ENCODE measurements around the gene EIPR1. TPM values are rescaled to one million over a fixed set of nuclear protein-coding genes. Genes with fewer than 3 reads are reported as not detected.

Gene EIPR1
- total and polyA plus RNA-seq, 2 donors (not counting 3 experiments of a cell fraction or from before 2014, with no cell fraction given), result 30.8 to 57.3 TPM

- H3K27me3 ChIP-seq (ENCODE audit: control insufficient read depth in 2 of 2, insufficient read depth in 2 of 2, low read length in 2 of 2), result no peaks in the 10 kb centered on the region
- no peak overlapping the region for H3K4me2 ChIP-seq (ENCODE audit: insufficient read depth, low read length)
- ChIA-PET CTCF (no interaction called here), POLR2A (no interaction called here)
- TF ChIP-seq MYC (IDR thresholded peaks at IDR 0.05; ENCODE audit: low read depth, low read length) (no peak), FOS (IDR thresholded peaks at IDR 0.05; ENCODE audit: borderline replicate concordance, insufficient read depth, low read length) (no peak), POLR2A (IDR thresholded peaks at IDR 0.05; ENCODE audit: low read depth, low read length) (no peak)
- DNase-seq (ENCODE audit: low read depth, low spot score) (no peak), FAIRE-seq (no peak)
- H3K36me3 ChIP-seq (ENCODE audit: control insufficient read depth in 2 of 2, extremely low read depth in 1 of 2, insufficient read depth in 2 of 2, low read length in 2 of 2), result peaks cover 0 to 3% of the 10 kb centered on the region in 2 experiments
- dilution Hi-C loops (cut with MboI; ENCODE audit: extremely low pct_ligation_motif_present, low sequenced_read_pairs), result no loop called here
- no peak overlapping the region for H3K4me3 ChIP-seq (replicated peaks in 1 of 3; ENCODE audit: insufficient read depth in 1 of 3, low read depth in 1 of 3, low read length in 3 of 3)
- H2AFZ ChIP-seq (ENCODE audit: low read depth, low read length), result no peak overlapping the region
- peaks cover under 1% of the 10 kb centered on the region for H3K79me2 ChIP-seq (ENCODE audit: control insufficient read depth, insufficient read depth, low read length)
- H3K4me1 ChIP-seq (ENCODE audit: control insufficient read depth, extremely low read depth, insufficient read depth, low read length), result no peaks in the 10 kb centered on the region
- no peaks in the 10 kb centered on the region for H4K20me1 ChIP-seq (replicated peaks; ENCODE audit: control insufficient read depth, extremely low read depth, insufficient read depth, low read length)
- H3K9me1 ChIP-seq (replicated peaks; ENCODE audit: control insufficient read depth, extremely low read depth, insufficient read depth, low read length), result no peaks in the 10 kb centered on the region
- intact Hi-C loops (cut with micrococcal nuclease), result no loop called here
- H3K9ac ChIP-seq (replicated peaks; ENCODE audit: extremely low read depth, insufficient read depth, low read length), result no peak overlapping the region
- BruUV-seq (replicated peaks), result no TSS peak
- no peak overlapping the region for H3K27ac ChIP-seq (ENCODE audit: insufficient read depth, low read depth, low read length)
- H3K9me3 ChIP-seq (replicated peaks; ENCODE audit: control insufficient read depth, insufficient read depth, low read length), result no peaks in the 10 kb centered on the region
Measured at GRCh38 chr2:3411103-3411502, 33.5 kb upstream of the EIPR1 start.

GRCh38 chr2:3409627-3410170 lies 32.1 kb upstream of the EIPR1 start:
- TF ChIP-seq MYC (IDR thresholded peaks at IDR 0.05; ENCODE audit: low read depth, low read length) (no peak), FOS (IDR thresholded peaks at IDR 0.05; ENCODE audit: borderline replicate concordance, insufficient read depth, low read length) (no peak), GATA2 (IDR thresholded peaks at IDR 0.05; ENCODE audit: insufficient read depth, insufficient read length, low read depth, low read length) (no peak), POLR2A (IDR thresholded peaks at IDR 0.05; ENCODE audit: low read depth, low read length) (no peak), CTCF (IDR thresholded peaks at IDR 0.05; ENCODE audit: extremely low read depth in 1 of 2, insufficient read depth in 1 of 2, low read depth in 1 of 2, low read length in 2 of 2) (no peak), EZH2 (IDR thresholded peaks at IDR 0.05; ENCODE audit: borderline replicate concordance, low read depth, low read length, severe bottlenecking) (no peak), MAX (IDR thresholded peaks at IDR 0.05; ENCODE audit: insufficient read depth, insufficient read length) (no peak), JUN (IDR thresholded peaks at IDR 0.05; ENCODE audit: borderline replicate concordance, insufficient read depth, insufficient read length, low read depth) (no peak), POLR2AphosphoS5 (IDR thresholded peaks at IDR 0.05; ENCODE audit: insufficient read depth, low read depth, low read length) (no peak)
- Histone ChIP-seq H3K9me3 (replicated peaks; ENCODE audit: control insufficient read depth, insufficient read depth, low read length) (no peaks in the 10 kb centered on the region), H3K4me1 (ENCODE audit: control insufficient read depth, extremely low read depth, insufficient read depth, low read length) (no peaks in the 10 kb centered on the region), H3K27me3 (ENCODE audit: control insufficient read depth in 2 of 2, insufficient read depth in 2 of 2, low read length in 2 of 2) (no peaks in the 10 kb centered on the region), H2AFZ (ENCODE audit: low read depth, low read length) (no peak overlapping the region), H3K79me2 (ENCODE audit: control insufficient read depth, insufficient read depth, low read length) (peaks cover 2% of the 10 kb centered on the region), H3K9me1 (replicated peaks; ENCODE audit: control insufficient read depth, extremely low read depth, insufficient read depth, low read length) (no peaks in the 10 kb centered on the region), H3K4me2 (ENCODE audit: insufficient read depth, low read length) (no peak overlapping the region), H4K20me1 (replicated peaks; ENCODE audit: control insufficient read depth, extremely low read depth, insufficient read depth, low read length) (no peaks in the 10 kb centered on the region), H3K27ac (ENCODE audit: insufficient read depth, low read depth, low read length) (no peak overlapping the region), H3K36me3 (ENCODE audit: control insufficient read depth in 2 of 2, extremely low read depth in 1 of 2, insufficient read depth in 2 of 2, low read length in 2 of 2) (peaks cover 0 to 6% of the 10 kb centered on the region in 2 experiments), H3K9ac (replicated peaks; ENCODE audit: extremely low read depth, insufficient read depth, low read length) (no peak overlapping the region), H3K4me3 (replicated peaks in 1 of 3; ENCODE audit: insufficient read depth in 1 of 3, low read depth in 1 of 3, low read length in 3 of 3) (no peak overlapping the region)
- CTCF ChIA-PET, result no interaction called here
- DNase-seq (ENCODE audit: low read depth, low spot score) (no peak), FAIRE-seq (no peak)
- POLR2A ChIA-PET, result no interaction called here
- BruUV-seq (replicated peaks), result no TSS peak
- dilution Hi-C loops (cut with MboI; ENCODE audit: extremely low pct_ligation_motif_present, low sequenced_read_pairs), result no loop called here
- intact Hi-C loops (cut with micrococcal nuclease), result no loop called here
